DOHH2 (cell line): ENCODE measurements around the gene GHRH.

Experiments used
- H3F3A ChIP-seq: fragments of 200-600 bp; sonication (generic), shearing (Covaris generic); 2 replicates; pipeline ENCODE4 v1.6.0; 2016; ENCODE audit warnings: antibody characterized with exemption, mild to moderate bottlenecking; ENCODE audit not compliant: control insufficient read depth, insufficient read depth
- H3K27ac ChIP-seq: fragments of 200-600 bp; sonication (generic); 2 replicates; pipeline ENCODE4 v1.5.1; 2014; ENCODE audit warnings: low read depth, mild to moderate bottlenecking, low read length, moderate library complexity
- H3K27me3 ChIP-seq: fragments of 200-600 bp; sonication (generic); 2 replicates; pipeline ENCODE4 v1.6.1; 2014; ENCODE audit warnings: mild to moderate bottlenecking, low read length, mixed read lengths; ENCODE audit not compliant: control insufficient read depth
- H3K36me3 ChIP-seq: fragments of 200-600 bp; sonication (generic); 2 replicates; pipeline ENCODE4 v1.6.1; 2014; ENCODE audit warnings: mild to moderate bottlenecking, low read length, moderate library complexity, mixed read lengths; ENCODE audit not compliant: control insufficient read depth
- H3K4me1 ChIP-seq: fragments of 200-600 bp; sonication (generic); 2 replicates; pipeline ENCODE4 v1.6.1; 2014; ENCODE audit warnings: mild to moderate bottlenecking, low read length, mixed read lengths; ENCODE audit not compliant: control insufficient read depth
- H3K4me2 ChIP-seq: fragments of 200-600 bp; sonication (generic); 2 replicates; pipeline ENCODE4 v1.6.0; 2014; ENCODE audit warnings: mild to moderate bottlenecking, low read length, moderate library complexity
- H3K4me3 ChIP-seq: fragments of 200-600 bp; sonication (generic); 2 replicates; pipeline ENCODE4 v1.5.1; 2014; ENCODE audit warnings: mild to moderate bottlenecking, low read length, mixed read lengths
- H3K79me2 ChIP-seq: fragments of 200-600 bp; sonication (generic); 2 replicates; pipeline ENCODE4 v1.6.1; 2014; ENCODE audit warnings: mild to moderate bottlenecking, low read length, mixed read lengths; ENCODE audit not compliant: control insufficient read depth
- H3K9me2 ChIP-seq: fragments of 200-600 bp; sonication (generic); replicated peaks from 2 replicates; pipeline ENCODE4 v1.6.1; 2014; ENCODE audit warnings: mild to moderate bottlenecking, low read length, mixed read lengths; ENCODE audit not compliant: control insufficient read depth
- H3K9me3 ChIP-seq: fragments of 200-600 bp; sonication (generic); 2 replicates; pipeline ENCODE4 v1.6.1; 2014; ENCODE audit warnings: antibody characterized with exemption, low read length, mixed read lengths; ENCODE audit not compliant: control insufficient read depth, insufficient read depth
- H4K20me1 ChIP-seq: fragments of 200-600 bp; sonication (generic); 2 replicates; pipeline ENCODE4 v1.6.0; 2014; ENCODE audit warnings: low read depth, mild to moderate bottlenecking, antibody characterized with exemption, low read length, moderate library complexity; ENCODE audit not compliant: control insufficient read depth, insufficient read depth
- CTCF ChIP-seq: fragments of 200-600 bp; sonication (generic); IDR thresholded peaks from one replicate; pipeline ENCODE4 v1.5.1; 2014; ENCODE audit warnings: antibody characterized with exemption, mild to moderate bottlenecking, low read depth, low read length; ENCODE audit not compliant: poor library complexity, severe bottlenecking
- EZH2phosphoT487 ChIP-seq: fragments of 200-600 bp; sonication (generic); IDR thresholded peaks from 2 replicates; pipeline ENCODE4 v1.6.1; 2017; ENCODE audit warnings: borderline replicate concordance, mild to moderate bottlenecking, antibody characterized with exemption, low read length, moderate library complexity, mixed read lengths

GHRH gene

DNA sequence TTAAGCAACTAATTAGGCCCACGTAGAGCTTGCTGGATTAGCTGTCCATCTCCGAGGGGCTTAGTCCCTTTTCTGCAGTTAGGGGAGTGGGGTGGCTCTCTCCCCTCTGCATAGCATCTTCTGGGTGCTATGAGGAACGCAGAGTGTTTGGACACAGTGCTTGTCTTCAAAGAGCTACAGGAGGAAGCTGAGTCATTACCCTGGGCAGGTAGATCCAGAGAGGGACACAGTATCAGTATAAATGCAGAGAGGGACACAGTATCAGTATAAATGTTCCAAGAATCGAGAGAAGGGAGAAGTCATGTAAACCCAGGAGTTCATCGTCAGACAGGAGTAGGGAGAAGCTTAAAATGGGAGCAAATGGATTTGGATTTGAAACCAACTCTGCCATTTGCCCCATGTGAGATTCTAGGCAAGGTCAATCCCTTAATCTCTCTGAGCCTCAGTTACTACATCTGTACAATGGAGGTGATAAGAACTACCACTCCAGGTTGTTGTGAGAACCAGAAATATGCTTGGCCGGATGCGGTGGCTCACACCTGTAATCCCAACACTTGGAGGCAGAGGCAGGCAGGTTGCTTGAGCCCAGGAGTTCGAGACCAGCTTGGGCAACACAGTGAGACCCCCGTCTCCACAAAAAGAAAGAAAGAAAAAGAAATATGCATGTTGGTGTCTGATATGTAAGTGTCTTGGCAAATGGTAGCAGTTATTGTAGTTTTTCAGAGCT lies 5.5 kb upstream of the GHRH start:
- Histone ChIP-seq H3K9me3 (no peaks in the 10 kb centered on the region), H3F3A (peaks cover 8% of the 10 kb centered on the region; the same call in 1 of the 2 replicates), H3K9me2 (no peaks in the 10 kb centered on the region), H3K27me3 (no peaks in the 10 kb centered on the region), H3K27ac (no peak overlapping the region), H3K4me2 (no peak overlapping the region), H4K20me1 (no peaks in the 10 kb centered on the region), H3K4me1 (peaks cover 20% of the 10 kb centered on the region), H3K4me3 (no peak overlapping the region), H3K36me3 (no peaks in the 10 kb centered on the region), H3K79me2 (no peaks in the 10 kb centered on the region)
- TF ChIP-seq EZH2phosphoT487 (no peak), CTCF (no peak)

- Histone ChIP-seq H3K27ac (no peak overlapping the region), H3K9me3 (no peaks in the 10 kb centered on the region), H3K4me1 (peaks cover 11% of the 10 kb centered on the region), H3K4me2 (no peak overlapping the region), H3F3A (peaks cover under 1% of the 10 kb centered on the region; the same call in 1 of the 2 replicates), H3K4me3 (no peak overlapping the region), H3K27me3 (peaks cover 11% of the 10 kb centered on the region), H3K9me2 (no peaks in the 10 kb centered on the region), H4K20me1 (no peaks in the 10 kb centered on the region), H3K36me3 (no peaks in the 10 kb centered on the region), H3K79me2 (no peaks in the 10 kb centered on the region)
- TF ChIP-seq EZH2phosphoT487, result no peak
Measured at GRCh38 chr20:37265152-37265551, 3.5 kb upstream of the GHRH start.

GRCh38 chr20:37263686-37264085 lies 2.1 kb upstream of the GHRH start:
- Histone ChIP-seq H3K36me3 (no peaks in the 10 kb centered on the region), H3K27ac (no peak overlapping the region), H3K27me3 (peaks cover 23% of the 10 kb centered on the region), H3F3A (no peaks in the 10 kb centered on the region), H3K9me2 (no peaks in the 10 kb centered on the region), H3K4me3 (no peak overlapping the region), H4K20me1 (no peaks in the 10 kb centered on the region), H3K4me2 (no peak overlapping the region), H3K79me2 (no peaks in the 10 kb centered on the region), H3K4me1 (peaks cover 7% of the 10 kb centered on the region), H3K9me3 (no peaks in the 10 kb centered on the region)
- TF ChIP-seq CTCF, result no peak
- TF ChIP-seq EZH2phosphoT487, result no peak

GRCh38 chr20:37262505-37262904 lies 891 bp upstream of the GHRH start:
- H3K4me1 ChIP-seq, result peaks cover 7% of the 10 kb centered on the region
- no peak overlapping the region for H3K4me3 ChIP-seq
- TF ChIP-seq EZH2phosphoT487 (no peak), CTCF (no peak)
- no peaks in the 10 kb centered on the region for H3K9me2 ChIP-seq
- H3K4me2 ChIP-seq, result no peak overlapping the region
- H4K20me1 ChIP-seq, result no peaks in the 10 kb centered on the region
- H3K36me3 ChIP-seq, result no peaks in the 10 kb centered on the region
- H3K9me3 ChIP-seq, result no peaks in the 10 kb centered on the region
- no peak overlapping the region for H3K27ac ChIP-seq
- no peaks in the 10 kb centered on the region for H3F3A ChIP-seq
- H3K27me3 ChIP-seq, result peaks cover 27% of the 10 kb centered on the region
- no peaks in the 10 kb centered on the region for H3K79me2 ChIP-seq
